BLaER1 treated with 17β-estradiol and CSF1 and Interleukin-3, amounts not matched to agents 10 nM and 100 nM (cell line): ENCODE data around the gene PDZRN3.

Experiments
- H3K27ac ChIP-seq, 11 experiments: shearing (Covaris generic); formaldehyde crosslinking; 2 replicates each; pipeline ENCODE4 v1.8.1; 2022
- H3K27me3 ChIP-seq, 11 experiments: shearing (Covaris generic); formaldehyde crosslinking; 2 replicates each; pipeline ENCODE4 v1.8.1; 2022
- H3K36me3 ChIP-seq, 11 experiments: shearing (Covaris generic); formaldehyde crosslinking; 2 replicates each; pipeline ENCODE4 v1.8.1; 2022
- H3K4me1 ChIP-seq, 10 experiments: shearing (Covaris generic); formaldehyde crosslinking; 2 replicates each; pipeline ENCODE4 v1.8.1; 2022
- H3K4me2 ChIP-seq, 11 experiments: shearing (Covaris generic); formaldehyde crosslinking; 2 replicates each; pipeline ENCODE4 v1.8.1; 2022
- H3K4me3 ChIP-seq, 10 experiments: shearing (Covaris generic); formaldehyde crosslinking; 2 replicates each; pipeline ENCODE4 v1.8.1; 2022
- H3K9ac ChIP-seq, 11 experiments: shearing (Covaris generic); formaldehyde crosslinking; 2 replicates each; pipeline ENCODE4 v1.8.1; 2022
- H3K9me3 ChIP-seq, 11 experiments: shearing (Covaris generic); formaldehyde crosslinking; replicated peaks in 1 of 11; 2 replicates each; pipeline ENCODE4 v1.8.1; 2022
- H4K20me1 ChIP-seq, 11 experiments: shearing (Covaris generic); formaldehyde crosslinking; 2 replicates each; pipeline ENCODE4 v1.8.1; 2022
- Cebpa-rat ChIP-seq, 11 experiments: shearing (Covaris generic); IDR thresholded peaks; 2 replicates each; pipeline ENCODE4 v1.8.1; 2022

Gene PDZRN3

DNA sequence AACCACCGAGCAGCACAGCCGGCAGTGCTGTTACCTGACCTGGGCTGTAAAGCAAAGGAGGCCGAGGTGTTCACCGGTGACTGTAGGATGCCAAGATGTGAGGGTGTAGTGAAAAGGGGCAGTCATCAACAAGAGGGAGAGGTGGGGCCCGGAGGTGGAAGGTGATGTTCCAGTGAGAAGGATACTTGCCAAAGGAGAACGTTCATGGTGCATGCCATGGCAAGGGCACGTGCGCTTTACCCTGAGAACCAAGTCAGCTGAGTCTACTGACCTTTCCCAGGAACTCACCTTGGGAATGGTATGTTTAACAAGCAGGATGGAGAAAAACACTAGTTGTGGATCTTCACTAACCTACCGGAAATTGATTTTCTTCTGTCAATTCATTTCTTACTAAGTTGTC, 211.1 kb downstream of the PDZRN3 start:
- Histone ChIP-seq H3K27ac (no peak overlapping the region), H3K4me3 (no peak overlapping the region), H3K4me2 (no peak overlapping the region), H4K20me1 (no peaks in the 10 kb centered on the region), H3K4me1 (peaks cover 0 to 16% (median 3%) of the 10 kb centered on the region in 10 experiments; a peak in 5 of 20 replicates), H3K9ac (no peak overlapping the region), H3K27me3 (no peaks in the 10 kb centered on the region), H3K36me3 (no peaks in the 10 kb centered on the region), H3K9me3 (no peaks in the 10 kb centered on the region)
- TF ChIP-seq Cebpa-rat (IDR thresholded peaks at IDR 0.05), result no peak

DNA sequence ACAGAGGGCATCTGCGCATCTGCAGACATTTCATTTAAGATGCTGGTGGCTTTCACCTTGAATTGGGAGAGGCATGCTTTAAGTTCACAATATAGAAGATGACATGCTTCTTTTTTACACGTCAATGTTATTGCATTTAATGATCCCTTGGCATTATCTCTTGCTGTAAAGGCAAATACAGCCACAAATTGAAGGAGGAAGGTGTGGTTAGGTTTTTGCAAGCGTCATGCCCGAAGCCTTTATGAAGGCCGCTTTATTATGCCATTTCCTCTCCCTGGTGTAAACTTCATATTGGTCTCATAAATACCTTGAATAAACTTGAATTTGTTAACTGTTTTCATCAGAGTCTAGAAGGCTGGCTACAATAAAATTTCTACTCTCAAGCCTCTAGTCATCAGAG, 212.7 kb downstream of the PDZRN3 start:
- no peak overlapping the region for H3K9ac ChIP-seq
- H3K4me2 ChIP-seq, result peak overlapping the region in 6 of 11 experiments; percentile 5 to 44 (median 26); a peak in 8 of 22 replicates
- peaks cover 0 to 16% (median 3%) of the 10 kb centered on the region in 10 experiments; a peak in 5 of 20 replicates for H3K4me1 ChIP-seq
- no peak for TF ChIP-seq Cebpa-rat (IDR thresholded peaks at IDR 0.05)
- no peaks in the 10 kb centered on the region for H3K36me3 ChIP-seq
- no peak overlapping the region for H3K4me3 ChIP-seq
- no peaks in the 10 kb centered on the region for H3K9me3 ChIP-seq
- H4K20me1 ChIP-seq, result no peaks in the 10 kb centered on the region
- no peaks in the 10 kb centered on the region for H3K27me3 ChIP-seq
- H3K27ac ChIP-seq, result no peak overlapping the region

DNA sequence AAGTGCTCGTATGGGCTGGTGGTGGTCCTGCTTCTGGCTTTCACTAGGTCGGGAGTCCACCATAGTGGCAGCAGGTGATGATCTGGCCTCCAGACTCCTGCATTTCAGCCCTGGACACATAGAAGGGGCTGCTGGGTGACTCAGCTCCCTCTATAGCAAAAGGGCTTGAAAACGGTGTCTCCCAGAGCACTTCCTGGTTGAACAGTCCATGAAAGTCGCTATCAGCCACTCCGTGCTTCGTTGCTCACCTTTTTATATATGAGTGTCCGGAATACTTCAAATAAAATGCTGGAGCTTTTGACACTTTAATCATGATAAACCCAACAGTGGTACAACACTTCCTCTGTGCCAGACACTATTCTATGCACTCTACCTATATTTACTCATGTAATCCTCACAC, 213.2 kb downstream of the PDZRN3 start:
- Histone ChIP-seq H3K9ac (no peak overlapping the region), H4K20me1 (no peaks in the 10 kb centered on the region), H3K4me2 (peak overlapping the region in 3 of 11 experiments; percentile 32 to 44 (median 36); a peak in 3 of 22 replicates), H3K27ac (no peak overlapping the region), H3K9me3 (no peaks in the 10 kb centered on the region), H3K27me3 (no peaks in the 10 kb centered on the region), H3K4me1 (peaks cover 0 to 16% (median 3%) of the 10 kb centered on the region in 10 experiments; a peak in 5 of 20 replicates), H3K36me3 (no peaks in the 10 kb centered on the region), H3K4me3 (no peak overlapping the region)
- no peak for TF ChIP-seq Cebpa-rat (IDR thresholded peaks at IDR 0.05)

DNA sequence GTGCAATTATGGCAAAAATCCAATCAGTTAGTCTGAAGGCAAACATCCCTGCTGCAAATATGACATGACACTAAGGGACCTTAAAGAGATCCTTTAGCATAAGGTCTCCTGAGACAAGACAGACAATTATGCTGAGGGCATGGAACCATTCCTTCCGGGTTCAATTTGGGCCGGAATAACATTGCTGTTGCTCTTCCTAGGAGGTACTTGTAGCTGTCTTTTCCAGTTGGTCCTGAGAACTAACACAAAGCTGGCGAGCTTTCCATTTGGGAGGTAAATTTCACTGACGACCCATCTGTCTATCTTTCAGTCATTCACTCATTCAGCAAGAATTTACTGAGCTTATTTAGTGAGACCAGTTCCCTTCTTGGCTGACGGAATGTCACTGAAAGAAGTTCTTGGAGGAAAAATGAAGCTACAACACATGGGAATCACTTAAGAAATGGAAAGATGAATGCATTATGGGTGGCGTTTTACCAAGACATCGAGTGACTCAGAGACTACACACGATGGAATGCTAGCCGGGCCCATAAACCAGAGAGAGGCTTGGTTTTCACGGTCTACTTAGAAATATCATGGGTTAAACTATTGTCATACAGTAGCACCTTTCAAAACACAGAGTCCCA, 215.5 kb downstream of the PDZRN3 start:
- H3K9me3 ChIP-seq, result no peaks in the 10 kb centered on the region
- no peaks in the 10 kb centered on the region for H3K36me3 ChIP-seq
- H3K4me2 ChIP-seq, result no peak overlapping the region
- H3K27ac ChIP-seq, result no peak overlapping the region
- TF ChIP-seq Cebpa-rat (IDR thresholded peaks at IDR 0.05), result no peak
- H3K4me1 ChIP-seq, result peaks cover 0 to 16% (median 3%) of the 10 kb centered on the region in 10 experiments; a peak in 5 of 20 replicates
- no peak overlapping the region for H3K4me3 ChIP-seq
- H3K27me3 ChIP-seq, result no peaks in the 10 kb centered on the region
- H4K20me1 ChIP-seq, result no peaks in the 10 kb centered on the region
- no peak overlapping the region for H3K9ac ChIP-seq

DNA sequence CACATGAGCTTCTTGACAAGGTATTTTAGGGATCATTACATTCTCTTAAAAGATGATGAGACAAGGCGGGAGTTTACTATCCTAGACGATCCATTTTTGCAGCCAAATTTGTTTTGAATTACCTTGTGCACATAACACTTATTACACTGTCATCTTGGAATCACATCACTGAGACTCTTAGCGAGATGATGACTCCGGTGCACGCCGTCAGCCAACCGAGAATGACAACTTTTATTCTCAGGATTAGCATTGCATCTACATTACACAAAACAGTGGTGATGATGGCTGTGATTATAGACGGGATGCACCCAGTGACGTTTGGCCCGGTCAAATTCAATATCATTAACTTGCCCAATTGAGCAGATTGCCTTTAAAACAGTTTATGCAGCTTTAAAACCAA, 216.1 kb downstream of the PDZRN3 start:
- no peak overlapping the region for H3K4me3 ChIP-seq
- H3K36me3 ChIP-seq, result no peaks in the 10 kb centered on the region
- H3K4me2 ChIP-seq, result no peak overlapping the region
- H3K4me1 ChIP-seq, result peaks cover 0 to 16% (median 3%) of the 10 kb centered on the region in 10 experiments; a peak in 5 of 20 replicates
- no peaks in the 10 kb centered on the region for H4K20me1 ChIP-seq
- H3K9ac ChIP-seq, result no peak overlapping the region
- no peak for TF ChIP-seq Cebpa-rat (IDR thresholded peaks at IDR 0.05)
- no peak overlapping the region for H3K27ac ChIP-seq
- H3K9me3 ChIP-seq, result no peaks in the 10 kb centered on the region
- no peaks in the 10 kb centered on the region for H3K27me3 ChIP-seq

DNA sequence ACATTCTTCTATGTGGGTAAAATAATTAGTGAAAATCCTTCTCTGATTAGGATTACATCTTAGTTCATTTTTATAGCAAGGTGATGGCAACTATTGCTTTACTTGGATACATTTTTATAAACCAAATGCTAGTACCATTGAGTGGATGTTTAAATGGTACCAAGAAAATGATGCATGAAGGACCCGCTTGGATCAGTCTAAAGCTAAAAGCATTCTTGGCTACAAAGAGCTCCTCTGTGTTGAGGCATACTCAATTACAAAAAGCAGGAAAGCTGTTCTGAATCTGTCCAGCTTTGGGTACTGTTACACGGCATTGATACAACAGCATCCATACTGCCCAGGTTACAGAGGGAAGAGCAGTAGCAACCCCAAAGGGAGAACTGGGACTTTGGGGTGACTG, 217.2 kb downstream of the PDZRN3 start:
- Histone ChIP-seq H3K36me3 (no peaks in the 10 kb centered on the region), H3K9me3 (no peaks in the 10 kb centered on the region), H4K20me1 (no peaks in the 10 kb centered on the region), H3K27ac (no peak overlapping the region), H3K4me2 (no peak overlapping the region), H3K27me3 (no peaks in the 10 kb centered on the region), H3K4me1 (peaks cover 0 to 13% (median 3%) of the 10 kb centered on the region in 10 experiments; a peak in 5 of 20 replicates), H3K4me3 (no peak overlapping the region), H3K9ac (no peak overlapping the region)
- no peak for TF ChIP-seq Cebpa-rat (IDR thresholded peaks at IDR 0.05)

DNA sequence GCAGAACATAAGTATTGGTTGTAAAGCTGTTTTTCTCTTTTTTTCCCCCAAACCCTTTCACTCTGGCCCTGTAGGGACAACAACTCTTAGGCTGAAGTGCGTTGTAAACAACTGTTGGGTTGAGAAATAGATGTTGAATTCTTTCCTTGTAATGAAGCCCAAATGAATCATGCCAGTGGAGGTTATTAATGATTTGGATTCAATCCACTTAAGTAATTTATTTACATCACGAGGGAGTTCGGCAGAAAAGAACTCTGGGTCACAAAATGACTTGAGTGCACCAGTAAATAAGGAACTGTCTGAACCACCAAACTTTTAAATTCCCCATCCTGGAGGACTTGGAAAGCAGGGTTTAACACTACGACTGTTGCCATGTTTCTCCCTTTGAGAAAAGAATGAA, 218.9 kb downstream of the PDZRN3 start:
- no peak for TF ChIP-seq Cebpa-rat (IDR thresholded peaks at IDR 0.05)
- Histone ChIP-seq H3K9ac (no peak overlapping the region), H3K27me3 (no peaks in the 10 kb centered on the region)

DNA sequence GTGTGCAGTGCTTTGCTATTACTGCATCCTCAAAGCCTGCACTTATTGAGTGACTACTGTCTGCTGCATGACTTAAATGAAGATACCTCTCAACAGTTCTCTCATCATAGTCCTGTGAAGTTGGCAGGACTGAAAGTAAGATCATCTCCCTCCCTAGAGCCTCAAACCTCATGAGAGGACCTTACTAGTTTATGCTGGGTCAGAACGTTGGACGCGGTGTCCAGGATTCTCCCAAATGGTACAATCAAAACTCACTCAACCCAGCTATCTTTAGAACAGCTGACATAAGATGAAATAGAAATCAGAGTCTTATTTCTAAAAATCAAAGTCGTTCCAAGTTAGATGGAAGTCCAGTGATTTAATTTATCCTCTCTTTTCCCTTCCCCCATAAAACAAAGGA, 219.7 kb downstream of the PDZRN3 start:
- H3K36me3 ChIP-seq, result no peaks in the 10 kb centered on the region
- no peaks in the 10 kb centered on the region for H3K9me3 ChIP-seq
- H3K9ac ChIP-seq, result no peak overlapping the region
- H3K4me2 ChIP-seq, result no peak overlapping the region
- H3K4me3 ChIP-seq, result no peak overlapping the region
- TF ChIP-seq Cebpa-rat (IDR thresholded peaks at IDR 0.05), result no peak
- peaks cover 0 to 5% (median 0%) of the 10 kb centered on the region in 10 experiments; a peak in 3 of 20 replicates for H3K4me1 ChIP-seq
- no peaks in the 10 kb centered on the region for H3K27me3 ChIP-seq
- H4K20me1 ChIP-seq, result no peaks in the 10 kb centered on the region
- H3K27ac ChIP-seq, result no peak overlapping the region

More for the DNA sequence above, 218.9 kb downstream of the PDZRN3 start:
- H3K27ac ChIP-seq, result no peak overlapping the region
- H4K20me1 ChIP-seq, result no peaks in the 10 kb centered on the region
- no peaks in the 10 kb centered on the region for H3K9me3 ChIP-seq
- H3K4me3 ChIP-seq, result no peak overlapping the region
- no peaks in the 10 kb centered on the region for H3K36me3 ChIP-seq
- peaks cover 0 to 3% (median 0%) of the 10 kb centered on the region in 10 experiments; a peak in 3 of 20 replicates for H3K4me1 ChIP-seq
- no peak overlapping the region for H3K4me2 ChIP-seq

DNA sequence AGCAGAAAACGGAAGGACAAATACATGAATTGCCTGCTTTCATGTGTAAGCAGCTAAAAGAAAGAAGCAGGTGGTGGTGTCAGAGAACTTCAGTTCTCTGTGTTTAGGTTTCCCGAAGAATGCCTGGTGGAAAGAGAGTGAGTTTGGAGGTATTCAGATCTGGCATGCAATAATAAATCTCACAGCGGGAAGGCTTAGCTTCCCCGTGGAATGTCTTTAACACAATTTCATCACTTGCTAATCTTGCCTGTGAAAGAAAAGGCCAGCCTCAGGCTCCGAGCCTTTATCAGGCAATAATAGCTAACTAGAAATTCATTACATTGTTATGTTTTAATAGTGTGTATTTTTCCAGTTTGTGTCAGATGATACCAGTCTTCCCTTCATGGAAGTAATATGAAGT, 220.3 kb downstream of the PDZRN3 start:
- no peaks in the 10 kb centered on the region for H3K9me3 ChIP-seq
- no peaks in the 10 kb centered on the region for H4K20me1 ChIP-seq
- H3K27me3 ChIP-seq, result no peaks in the 10 kb centered on the region
- no peak overlapping the region for H3K4me3 ChIP-seq
- no peak for TF ChIP-seq Cebpa-rat (IDR thresholded peaks at IDR 0.05)
- peaks cover 0 to 5% (median 0%) of the 10 kb centered on the region in 10 experiments; a peak in 3 of 20 replicates for H3K4me1 ChIP-seq
- H3K27ac ChIP-seq, result no peak overlapping the region
- no peaks in the 10 kb centered on the region for H3K36me3 ChIP-seq
- no peak overlapping the region for H3K4me2 ChIP-seq
- H3K9ac ChIP-seq, result no peak overlapping the region

DNA sequence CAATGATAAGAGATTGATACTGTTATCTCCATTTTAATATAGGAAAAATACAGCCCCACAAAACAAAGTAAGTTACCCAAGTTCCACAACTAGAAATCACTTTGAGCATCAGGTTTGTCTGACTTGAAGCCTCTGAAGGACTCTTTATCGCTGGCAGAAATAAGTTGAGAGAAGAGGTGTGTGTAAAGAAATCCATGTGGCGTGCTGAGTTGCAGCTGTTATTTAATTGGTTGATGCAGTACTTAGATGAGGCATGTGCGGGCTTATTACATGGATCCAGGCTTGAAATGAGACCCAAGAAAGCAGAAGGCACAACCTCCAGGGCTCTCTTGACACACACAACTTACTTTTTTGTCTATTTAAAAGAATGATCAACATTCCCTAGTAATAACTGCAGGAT, 221.3 kb downstream of the PDZRN3 start:
- H3K9me3 ChIP-seq, result no peaks in the 10 kb centered on the region
- H3K4me1 ChIP-seq, result peaks cover 0 to 13% (median 0%) of the 10 kb centered on the region in 10 experiments; a peak in 4 of 20 replicates
- no peak overlapping the region for H3K9ac ChIP-seq
- no peaks in the 10 kb centered on the region for H3K36me3 ChIP-seq
- no peaks in the 10 kb centered on the region for H4K20me1 ChIP-seq
- H3K27ac ChIP-seq, result no peak overlapping the region
- no peaks in the 10 kb centered on the region for H3K27me3 ChIP-seq
- no peak overlapping the region for H3K4me2 ChIP-seq
- no peak overlapping the region for H3K4me3 ChIP-seq
- TF ChIP-seq Cebpa-rat (IDR thresholded peaks at IDR 0.05), result no peak
